KMS-11 (cell line): ENCODE data around the gene NPNT.

Experiments used
- H2AFZ ChIP-seq: fragments of 200-600 bp; sonication (generic); 2 replicates; pipeline ENCODE4 v1.6.1; 2016; ENCODE audit warnings: antibody characterized with exemption, mixed run types, low read depth
- H3K27ac ChIP-seq: fragments of 200-600 bp; sonication (generic); 2 replicates; pipeline ENCODE4 v1.6.1; 2016; ENCODE audit warnings: mild to moderate bottlenecking, mixed run types
- H3K27me3 ChIP-seq: fragments of 200-600 bp; sonication (generic); 2 replicates; pipeline ENCODE4 v1.6.1; 2017; ENCODE audit warnings: mild to moderate bottlenecking, low read depth, mixed run types, moderate library complexity; ENCODE audit not compliant: insufficient read depth
- H3K36me3 ChIP-seq: fragments of 200-600 bp; sonication (generic); 2 replicates; pipeline ENCODE4 v1.6.1; 2017; ENCODE audit warnings: mild to moderate bottlenecking, mixed run types; ENCODE audit not compliant: insufficient read depth
- H3K4me1 ChIP-seq: fragments of 200-600 bp; sonication (generic); 2 replicates; pipeline ENCODE4 v1.6.1; 2016; ENCODE audit warnings: mild to moderate bottlenecking, low read depth, mixed run types; ENCODE audit not compliant: poor library complexity, severe bottlenecking
- H3K4me2 ChIP-seq: fragments of 200-600 bp; sonication (generic); 2 replicates; pipeline ENCODE4 v1.7.0; 2016; ENCODE audit warnings: mild to moderate bottlenecking, mixed run types
- H3K4me3 ChIP-seq: fragments of 200-600 bp; sonication (generic); IDR thresholded peaks from 2 replicates; pipeline ENCODE4 v1.6.1; 2017; ENCODE audit warnings: low read depth, low read length, mixed read lengths; ENCODE audit not compliant: insufficient read depth
- H3K79me2 ChIP-seq: fragments of 200-600 bp; sonication (generic); 2 replicates; pipeline ENCODE4 v1.6.1; 2016; ENCODE audit warnings: low read depth, mixed run types; ENCODE audit not compliant: insufficient read depth
- H3K9ac ChIP-seq: fragments of 200-600 bp; sonication (generic); 2 replicates; pipeline ENCODE4 v1.6.1; 2016; ENCODE audit warnings: mild to moderate bottlenecking, mixed run types
- H4K20me1 ChIP-seq: fragments of 200-600 bp; sonication (generic); 2 replicates; pipeline ENCODE4 v1.6.1; 2016; ENCODE audit warnings: mild to moderate bottlenecking, mixed run types; ENCODE audit not compliant: insufficient read depth
- CTCF ChIP-seq: fragments of 200-600 bp; sonication (generic); conservative IDR thresholded peaks from 2 replicates; pipeline ENCODE4 v1.6.1; 2017; ENCODE audit warnings: low read depth, mild to moderate bottlenecking, antibody characterized with exemption, low read length, moderate library complexity, mixed read lengths

NPNT gene

GRCh38 chr4:105858466-105859040, 36.7 kb upstream of the NPNT start:
- no peaks in the 10 kb centered on the region for H4K20me1 ChIP-seq
- H3K36me3 ChIP-seq = no peaks in the 10 kb centered on the region
- H2AFZ ChIP-seq = no peak overlapping the region
- no peak overlapping the region for H3K27ac ChIP-seq
- no peaks in the 10 kb centered on the region for H3K27me3 ChIP-seq
- no peak overlapping the region for H3K9ac ChIP-seq
- TF ChIP-seq CTCF = no peak
- no peak overlapping the region for H3K4me3 ChIP-seq
- H3K79me2 ChIP-seq = no peaks in the 10 kb centered on the region
- no peak overlapping the region for H3K4me2 ChIP-seq
- H3K4me1 ChIP-seq = no peaks in the 10 kb centered on the region

GRCh38 chr4:105859233-105859632, 36.0 kb upstream of the NPNT start:
- TF ChIP-seq CTCF = no peak
- no peak overlapping the region for H2AFZ ChIP-seq
- no peaks in the 10 kb centered on the region for H3K36me3 ChIP-seq
- no peaks in the 10 kb centered on the region for H4K20me1 ChIP-seq
- no peaks in the 10 kb centered on the region for H3K27me3 ChIP-seq
- H3K4me1 ChIP-seq = no peaks in the 10 kb centered on the region
- H3K4me2 ChIP-seq = no peak overlapping the region
- no peak overlapping the region for H3K27ac ChIP-seq
- no peaks in the 10 kb centered on the region for H3K79me2 ChIP-seq
- H3K4me3 ChIP-seq = no peak overlapping the region
- no peak overlapping the region for H3K9ac ChIP-seq

DNA sequence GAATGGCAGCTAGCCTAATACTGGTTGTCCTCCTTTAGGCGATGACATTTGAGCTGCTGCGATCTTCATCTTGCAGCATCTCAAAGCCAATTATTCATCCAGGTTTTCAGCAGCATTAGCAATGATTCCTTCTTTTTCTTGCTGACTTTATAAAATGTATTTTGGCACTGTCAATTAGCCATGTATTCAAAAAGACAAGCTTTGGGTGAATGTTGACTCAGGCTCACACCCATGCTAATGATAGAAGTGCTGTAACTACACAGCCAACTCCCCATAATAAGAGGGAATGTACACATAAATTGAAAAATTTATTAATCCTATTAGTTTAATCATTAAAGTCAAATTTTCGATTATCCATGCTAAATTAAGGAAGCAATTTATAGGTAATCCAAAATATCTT, 24.3 kb upstream of the NPNT start:
- Histone ChIP-seq H3K4me3 (no peak overlapping the region), H2AFZ (no peak overlapping the region), H3K4me2 (no peak overlapping the region), H3K27me3 (no peaks in the 10 kb centered on the region; the same call in 1 of the 2 replicates), H3K4me1 (no peaks in the 10 kb centered on the region), H3K27ac (no peak overlapping the region), H4K20me1 (no peaks in the 10 kb centered on the region), H3K36me3 (no peaks in the 10 kb centered on the region), H3K79me2 (no peaks in the 10 kb centered on the region), H3K9ac (no peak overlapping the region)
- TF ChIP-seq CTCF = no peak

DNA sequence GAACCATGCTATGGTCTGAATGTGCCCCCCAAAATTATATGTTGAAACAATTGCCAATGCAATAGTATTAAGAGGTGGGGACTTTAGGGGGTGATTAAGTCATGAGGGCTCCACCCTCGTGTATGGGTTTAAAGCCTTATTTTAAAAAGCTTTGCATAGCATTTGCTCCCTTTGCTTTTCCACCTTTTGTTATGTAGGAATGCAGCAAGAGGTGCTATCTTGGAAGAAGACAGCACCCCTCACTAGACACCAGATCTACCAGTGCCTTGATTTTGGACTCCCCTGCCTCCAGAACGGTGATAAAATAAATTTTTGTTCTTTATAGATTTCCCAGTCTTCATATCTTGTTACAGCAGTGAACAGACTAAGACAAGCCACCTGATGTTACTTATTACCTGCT, 23.3 kb upstream of the NPNT start:
- H4K20me1 ChIP-seq = no peaks in the 10 kb centered on the region; the same call in 1 of the 2 replicates
- no peaks in the 10 kb centered on the region for H3K4me1 ChIP-seq
- no peaks in the 10 kb centered on the region for H3K79me2 ChIP-seq
- no peak overlapping the region for H3K9ac ChIP-seq
- H3K4me3 ChIP-seq = no peak overlapping the region
- H2AFZ ChIP-seq = no peak overlapping the region
- no peaks in the 10 kb centered on the region for H3K36me3 ChIP-seq
- TF ChIP-seq CTCF = no peak
- no peak overlapping the region for H3K27ac ChIP-seq
- H3K4me2 ChIP-seq = no peak overlapping the region
- H3K27me3 ChIP-seq = no peaks in the 10 kb centered on the region; the same call in 1 of the 2 replicates
